HG03280 (cell line): Measurements from ENCODE around the gene CST1.
"Not testable (repeated sequence)": the region's sequence is repeated elsewhere in the genome, so short reads cannot be mapped to it uniquely, and the experiment has no call there.

ENCODE experiments used
- ATAC-seq: cut with Tn5 transposase; IDR thresholded peaks from one replicate; pipeline ENCODE4 v1.9.1; 2021; ENCODE audit warnings: mild to moderate bottlenecking, moderate library complexity; ENCODE audit not compliant: unreplicated experiment

Gene CST1, protein sequence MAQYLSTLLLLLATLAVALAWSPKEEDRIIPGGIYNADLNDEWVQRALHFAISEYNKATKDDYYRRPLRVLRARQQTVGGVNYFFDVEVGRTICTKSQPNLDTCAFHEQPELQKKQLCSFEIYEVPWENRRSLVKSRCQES

DNA sequence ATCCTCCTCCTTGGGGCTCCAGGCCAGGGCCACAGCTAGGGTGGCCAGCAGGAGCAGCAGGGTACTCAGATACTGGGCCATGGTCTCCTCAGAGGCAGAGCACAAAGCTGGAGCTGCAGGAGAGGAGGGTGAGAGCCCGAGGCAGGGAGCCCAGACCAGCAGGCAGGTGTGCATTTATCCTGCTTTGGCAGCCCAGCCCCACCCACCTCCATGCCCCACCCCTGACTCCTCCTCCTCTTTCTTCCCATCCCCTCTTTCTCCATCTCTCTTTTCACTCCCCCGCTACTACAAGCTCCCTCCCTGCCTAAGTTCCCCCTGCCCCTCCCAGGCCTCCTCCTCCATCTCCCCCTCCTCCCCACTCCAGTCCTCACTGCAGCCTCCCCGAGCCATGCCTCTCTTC lies at the start of gene CST1:
Gene CST1 (minus strand): TSS at position 150 of the 400 bp plus-strand sequence. CDS start 69 bp downstream, at position 81.
- not testable (repeated sequence) for ATAC-seq

DNA sequence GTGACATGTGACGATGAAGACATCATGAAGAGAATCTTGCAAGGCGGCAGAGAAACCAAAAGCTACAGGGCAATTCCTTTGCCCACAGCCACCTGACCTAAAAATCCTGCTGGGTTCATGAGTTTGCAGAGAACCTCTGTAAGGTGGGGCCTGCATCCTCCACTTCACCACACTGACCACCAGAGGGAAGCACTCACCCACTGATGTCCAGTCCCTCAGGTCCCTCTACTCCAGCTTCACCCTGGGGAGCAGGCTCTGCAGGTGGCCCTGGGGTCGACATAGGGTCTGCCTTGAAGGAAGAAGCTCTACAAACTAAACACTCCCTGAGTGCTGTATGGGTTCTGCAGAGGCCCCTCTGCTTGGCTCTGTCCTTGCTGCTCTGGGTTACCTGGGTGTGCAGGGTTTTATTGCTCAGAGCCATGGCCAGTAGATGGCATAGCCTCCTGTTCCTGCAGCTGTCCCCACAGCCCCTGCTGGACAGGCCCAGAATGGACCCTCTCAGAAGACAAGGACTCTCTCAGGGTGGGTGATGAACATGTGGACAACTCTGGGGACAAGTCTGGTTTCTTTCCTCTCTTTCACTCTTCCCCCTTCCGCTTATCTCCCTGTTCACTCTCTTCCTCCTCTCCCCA lies 48.6 kb upstream of the CST1 start:
- ATAC-seq = peak; percentile 75

DNA sequence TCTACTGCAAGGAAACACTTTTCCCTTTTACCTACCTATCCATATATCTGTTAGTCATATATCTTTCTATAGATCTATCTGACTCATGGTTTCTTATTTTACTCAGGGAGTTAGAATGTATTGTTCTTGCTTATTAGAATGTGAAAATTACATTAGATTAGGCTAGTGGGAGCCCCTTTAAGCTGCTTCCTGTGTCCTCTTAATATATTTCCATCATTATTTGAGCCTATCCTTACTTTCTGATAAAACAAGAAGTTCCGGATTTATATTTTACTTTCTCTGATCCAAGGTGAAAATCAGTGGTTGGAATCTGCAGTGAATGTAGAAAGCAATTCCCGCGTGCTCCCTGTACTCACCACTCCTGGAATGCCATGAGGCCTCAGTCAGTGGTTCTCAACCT lies 44.8 kb upstream of the CST1 start:
- ATAC-seq = no peak

DNA sequence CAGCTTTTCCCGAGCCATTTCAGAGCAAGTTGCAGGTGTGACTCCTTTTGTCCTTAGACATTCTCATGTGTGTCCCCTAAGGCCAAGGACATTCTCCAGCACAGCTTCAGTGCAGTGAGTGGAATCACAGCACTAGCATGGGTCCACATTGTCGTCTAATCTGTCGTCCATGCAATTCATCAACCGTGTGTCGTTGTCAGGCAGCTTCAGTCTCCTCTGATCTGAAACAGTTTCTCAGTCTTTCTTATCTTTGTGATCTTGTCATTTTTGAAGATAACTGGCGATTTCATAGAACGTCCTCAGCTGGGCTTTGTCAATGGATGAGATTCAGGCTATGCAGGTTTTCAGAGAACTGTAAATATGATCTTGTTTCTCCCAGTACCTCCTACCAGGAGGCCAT lies 44.1 kb upstream of the CST1 start:
- no peak for ATAC-seq

DNA sequence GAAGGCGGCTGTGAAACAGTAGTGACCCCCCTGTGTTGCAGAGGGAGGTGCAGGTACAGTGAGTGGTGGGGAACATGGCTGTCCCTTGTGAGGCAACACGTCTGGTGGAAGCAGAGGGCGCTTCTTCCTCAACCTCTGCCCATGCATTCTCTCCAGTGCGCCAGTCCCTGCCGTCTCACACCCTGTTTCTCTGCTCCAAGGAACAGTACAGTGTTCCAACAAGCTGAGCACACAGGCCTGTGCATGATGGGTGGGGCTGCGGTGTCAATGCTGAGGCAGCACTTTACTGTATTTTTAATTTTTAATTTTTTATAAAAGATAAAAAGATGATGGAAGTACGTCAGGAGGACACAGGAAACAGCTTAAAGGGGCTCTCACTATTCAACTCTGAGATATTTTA lies 43.3 kb upstream of the CST1 start:
- no peak for ATAC-seq

DNA sequence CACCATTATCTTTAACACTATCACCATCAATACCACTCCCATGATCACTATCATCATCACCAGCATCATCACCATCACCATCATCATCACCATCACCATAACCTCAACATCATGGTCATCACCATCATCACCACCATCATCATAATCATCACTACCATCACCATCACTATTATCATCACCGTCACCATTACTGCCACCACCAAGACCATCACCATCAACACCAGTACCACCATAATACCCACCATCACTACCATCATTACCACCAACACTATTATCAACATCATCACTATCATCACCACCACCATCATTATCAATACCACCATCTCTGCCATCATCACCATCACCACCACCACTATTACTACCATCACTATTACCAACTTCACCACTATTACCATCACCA lies 32.7 kb upstream of the CST1 start:
- ATAC-seq = no peak

DNA sequence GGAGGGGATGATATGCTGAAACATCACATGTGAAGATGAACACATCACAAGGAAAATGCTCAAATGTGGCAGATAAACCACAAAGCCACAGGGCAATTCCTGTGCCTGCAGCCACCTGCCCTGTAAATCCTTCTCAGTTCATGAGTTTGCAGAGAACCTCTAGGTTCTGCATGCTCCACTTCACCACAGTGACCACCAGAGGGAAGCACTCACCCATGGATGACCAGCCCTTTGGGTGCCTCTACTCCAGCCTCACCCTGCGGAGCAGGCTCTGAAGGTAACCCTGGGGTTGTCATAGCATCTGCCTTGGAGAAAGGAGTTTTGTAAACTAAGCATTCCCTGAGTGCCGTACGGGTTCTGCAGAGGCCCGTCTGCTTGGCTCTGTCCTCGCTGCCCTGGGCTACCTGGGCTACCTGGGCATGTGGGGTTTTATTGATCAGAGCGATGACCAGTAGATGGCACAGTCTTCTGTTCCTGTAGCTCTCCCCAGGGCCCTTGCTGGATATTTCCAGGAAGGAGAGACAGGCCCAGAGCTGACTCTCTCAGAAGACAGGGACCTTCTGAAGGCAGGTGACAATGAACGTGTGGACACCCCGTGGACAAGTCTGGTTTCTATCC lies 31.7 kb upstream of the CST1 start:
- ATAC-seq = no peak

DNA sequence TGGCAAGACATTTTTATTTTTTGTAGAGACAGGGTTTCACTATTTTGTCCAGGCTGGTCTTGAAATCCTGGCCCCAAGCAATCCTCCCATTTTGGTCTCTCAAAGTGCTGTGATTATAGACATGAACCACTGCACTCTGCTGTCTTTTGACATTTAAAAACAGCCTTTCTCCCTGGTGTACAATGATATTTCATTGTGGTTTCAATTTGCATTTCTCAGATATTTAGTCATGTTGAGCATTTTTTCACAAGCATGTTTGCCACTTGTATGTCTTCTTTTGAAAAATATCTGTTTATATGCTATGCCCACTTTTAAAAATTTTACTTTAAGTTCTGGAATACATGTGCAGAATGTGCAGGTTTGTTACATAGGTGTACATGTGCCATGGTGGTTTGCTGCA lies 27.9 kb upstream of the CST1 start:
- ATAC-seq = not testable (repeated sequence)

DNA sequence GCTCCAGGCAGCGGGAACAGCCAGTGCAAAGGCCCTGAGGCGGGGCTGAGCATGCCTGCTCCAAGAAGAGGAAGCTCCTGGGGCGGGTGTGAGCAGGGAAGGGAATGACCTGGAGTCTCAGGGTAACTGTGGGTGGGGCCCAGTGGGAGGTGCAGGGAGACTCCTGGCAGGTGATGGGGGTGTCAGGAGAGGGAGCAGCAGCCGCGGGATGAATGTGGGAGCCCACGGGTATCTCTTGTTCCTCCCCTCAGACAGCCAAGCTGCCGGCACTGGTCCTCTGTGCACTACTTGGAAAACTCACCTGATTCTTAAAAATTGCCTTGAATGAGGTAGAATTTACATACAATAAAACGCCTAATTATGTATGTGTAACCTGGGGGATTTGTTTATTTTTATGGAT lies 26.6 kb upstream of the CST1 start:
- not testable (repeated sequence) for ATAC-seq

DNA sequence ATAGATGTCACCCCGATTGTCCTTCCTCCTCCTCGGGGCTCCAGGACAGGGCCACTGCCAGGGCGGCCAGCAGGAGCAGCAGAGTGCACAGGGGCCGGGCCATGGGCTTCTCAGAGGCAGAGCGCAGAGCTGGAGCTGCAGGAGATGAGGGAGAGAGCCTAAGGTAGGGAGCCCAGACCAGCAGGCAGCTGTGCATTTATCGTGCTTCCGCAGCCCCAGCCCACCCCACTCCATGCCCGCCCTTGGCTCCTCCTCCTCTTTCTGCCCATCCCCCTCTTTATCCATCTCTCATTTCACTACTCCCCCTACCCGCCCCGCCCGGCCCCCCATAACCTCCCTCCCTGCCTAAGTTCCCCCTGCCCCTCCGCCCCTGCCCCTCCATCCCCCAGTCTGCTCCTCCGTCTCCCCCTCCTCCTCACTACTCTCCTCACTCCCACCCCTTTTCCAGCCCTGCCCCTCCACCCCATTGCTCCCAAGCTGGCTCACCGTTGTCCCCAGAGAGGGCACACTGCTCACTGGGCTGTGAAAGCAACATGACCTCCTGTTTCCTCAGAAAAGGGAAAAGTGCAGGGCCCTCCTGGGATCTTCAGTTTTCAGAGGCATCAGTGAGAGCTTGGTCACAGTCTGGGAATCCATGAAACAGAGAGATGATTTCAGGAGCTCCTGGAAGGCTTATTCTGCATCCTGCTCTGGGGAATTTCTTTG lies 25.5 kb upstream of the CST1 start:
- ATAC-seq = no peak

DNA sequence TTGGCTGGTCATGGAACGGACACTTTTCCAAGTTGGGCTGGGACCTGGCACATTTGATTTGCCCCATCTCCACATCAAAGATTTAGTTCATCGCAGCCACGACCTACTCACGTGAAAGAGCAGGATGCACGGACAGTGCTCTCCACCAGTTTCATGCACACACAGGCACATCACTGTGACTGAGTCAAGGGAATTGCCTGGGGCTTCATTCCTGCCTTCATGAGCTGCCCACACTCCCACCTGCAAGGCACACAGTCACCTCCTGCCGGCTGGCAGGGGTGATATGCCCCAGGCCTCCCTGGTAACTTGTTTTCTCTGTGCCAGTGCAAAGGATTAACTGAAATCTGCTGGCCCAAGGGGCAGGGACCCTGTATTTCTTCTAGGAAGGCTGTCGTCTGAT lies 23.3 kb upstream of the CST1 start:
- ATAC-seq = no peak

DNA sequence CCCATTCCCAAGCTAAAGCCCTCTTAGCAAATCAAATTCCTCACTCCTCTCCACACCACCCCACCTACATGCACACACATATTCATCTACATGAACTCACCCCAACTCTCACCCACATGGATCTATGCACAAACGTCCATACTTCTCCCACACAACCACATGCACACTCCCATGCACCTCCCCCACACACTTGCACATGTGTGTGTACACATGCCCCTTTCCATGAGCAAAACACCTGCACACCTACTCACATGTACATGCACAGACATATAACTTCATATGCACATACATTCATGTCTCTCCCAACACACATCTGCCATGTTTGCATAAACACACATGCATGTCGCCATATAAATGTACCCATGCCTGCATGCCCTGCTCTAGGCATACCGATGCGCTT lies 22.8 kb upstream of the CST1 start:
- no peak for ATAC-seq

DNA sequence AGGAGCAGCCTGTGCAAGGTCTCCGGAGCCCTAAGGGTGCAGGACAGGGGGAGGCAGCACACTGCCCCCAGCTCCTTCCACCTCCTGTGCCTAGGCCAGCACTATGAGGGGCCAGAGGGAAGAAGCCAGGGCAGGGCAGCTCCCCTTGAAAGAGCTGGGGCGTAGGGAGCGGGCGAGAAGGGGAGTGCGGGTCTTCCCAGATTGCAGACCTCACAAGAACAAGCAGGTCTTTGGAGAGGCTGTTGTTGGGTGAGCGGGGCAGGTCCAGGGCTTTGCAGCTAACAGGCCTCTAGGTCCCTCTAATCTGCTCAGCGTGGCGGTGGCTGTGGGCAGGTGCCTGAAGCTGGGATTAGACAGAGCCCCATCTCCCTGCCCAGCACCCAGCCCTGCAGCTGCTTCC lies 22.4 kb upstream of the CST1 start:
- no peak for ATAC-seq

DNA sequence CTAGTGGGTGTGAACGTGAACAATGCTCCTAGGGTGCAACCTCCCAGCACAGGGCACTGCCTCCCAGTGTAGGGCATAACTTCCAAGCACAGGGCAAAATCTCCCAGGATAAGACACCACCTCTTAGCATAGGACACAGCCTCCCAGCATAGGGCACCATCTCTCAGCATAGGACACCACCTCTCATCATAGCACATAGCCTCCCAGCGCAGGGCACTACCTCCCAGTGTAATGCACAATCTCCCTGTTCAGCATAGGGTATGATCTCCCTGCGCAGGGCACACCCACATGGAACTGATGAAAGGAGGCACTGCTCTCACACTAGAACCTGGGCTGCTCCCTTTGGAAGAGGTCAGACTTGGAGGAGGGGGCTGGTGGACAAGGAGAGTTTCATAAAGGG lies 21.3 kb upstream of the CST1 start:
- no peak for ATAC-seq

DNA sequence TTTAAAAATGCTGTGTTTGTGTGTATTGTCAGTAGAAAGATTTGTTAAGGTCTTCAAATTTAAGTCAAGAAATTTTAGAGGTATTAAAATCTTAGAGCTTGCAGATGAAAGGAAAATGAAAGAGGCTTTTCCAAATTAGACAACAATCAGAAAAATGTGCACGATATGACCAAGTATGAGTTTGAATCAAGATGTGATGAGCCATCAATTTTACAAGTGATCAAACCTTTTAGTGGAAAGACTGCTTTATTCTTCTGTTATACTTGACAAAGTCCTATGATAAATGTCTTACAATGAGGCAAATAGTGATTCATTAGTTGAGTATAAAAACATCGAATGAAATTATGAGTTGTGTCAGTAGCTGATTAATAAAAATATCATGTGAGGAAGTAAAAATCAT lies 19.6 kb upstream of the CST1 start:
- ATAC-seq = no peak

DNA sequence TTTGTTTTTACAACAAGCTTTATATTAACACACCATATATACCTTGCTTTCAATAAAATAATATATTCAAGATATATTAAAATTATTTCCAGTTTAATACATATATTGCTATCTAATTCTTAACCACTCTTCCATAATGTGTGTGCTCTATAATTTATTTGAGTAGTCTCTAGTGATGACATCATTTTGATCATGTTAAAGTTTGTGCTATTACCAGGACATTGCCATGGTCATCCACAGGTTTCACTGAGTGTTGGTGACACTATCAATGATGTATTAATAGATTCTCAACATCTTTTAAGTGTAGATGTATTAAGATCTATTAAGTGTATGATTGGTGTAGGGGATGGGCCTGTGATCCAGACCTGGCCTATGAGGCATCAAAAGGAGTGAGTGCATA lies 17.8 kb upstream of the CST1 start:
- not testable (repeated sequence) for ATAC-seq

DNA sequence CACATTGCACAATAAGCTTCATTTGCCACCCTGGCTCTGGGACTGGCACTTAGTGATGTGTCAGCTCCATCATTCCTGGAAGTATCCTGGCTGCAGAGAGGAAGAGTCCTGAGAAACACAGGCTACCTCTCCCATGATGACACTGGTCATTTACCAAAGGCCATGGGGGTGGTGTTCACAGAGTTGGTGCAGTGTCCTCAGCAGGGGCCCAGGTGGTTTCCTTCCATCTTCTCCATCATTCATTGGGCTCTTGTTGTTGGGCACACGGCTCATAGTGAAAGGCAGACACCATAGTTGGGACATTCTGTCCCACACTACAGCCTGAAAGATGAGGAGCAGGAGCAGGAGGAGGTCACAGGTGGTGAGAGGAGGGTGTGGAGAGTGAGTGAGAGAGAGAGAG lies 15.8 kb upstream of the CST1 start:
- ATAC-seq = no peak

DNA sequence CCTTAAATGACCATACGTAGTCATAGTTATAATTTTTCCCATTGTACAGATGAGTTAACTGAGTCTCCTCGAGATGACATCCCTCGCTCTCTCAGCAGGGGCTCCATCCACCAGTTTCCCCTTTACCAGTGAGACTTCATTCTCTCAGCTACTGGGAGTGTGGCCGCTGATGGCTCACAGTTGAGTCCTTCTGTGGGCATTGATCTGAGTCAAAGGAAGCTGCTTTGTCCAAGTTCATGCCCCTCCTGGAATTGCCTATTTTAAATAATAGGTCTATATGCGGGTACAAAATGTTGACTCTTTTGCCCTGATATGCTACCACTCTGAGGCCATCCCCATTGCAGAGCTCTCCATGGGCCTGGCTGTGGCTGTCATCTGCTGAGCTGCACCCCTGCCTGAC lies 14.8 kb upstream of the CST1 start:
- ATAC-seq = no peak

DNA sequence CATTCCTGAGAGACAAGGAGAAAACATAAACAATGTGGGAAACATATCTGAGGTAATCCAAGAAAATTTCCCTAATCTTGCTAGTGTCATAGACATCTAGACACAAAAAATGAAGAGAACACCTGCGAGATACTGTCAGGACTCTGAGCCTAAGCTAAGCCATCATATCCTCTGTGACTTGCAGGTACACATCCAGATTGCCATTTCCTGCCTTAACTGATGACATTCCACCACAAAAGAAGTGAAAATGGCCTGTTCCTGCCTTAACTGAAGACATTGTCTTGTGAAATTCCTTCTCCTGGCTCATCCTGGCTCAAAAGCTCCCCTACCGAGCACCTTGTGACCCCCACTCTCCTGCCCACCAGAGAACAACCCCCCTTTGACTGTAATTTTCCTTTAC lies 13.9 kb upstream of the CST1 start:
- not testable (repeated sequence) for ATAC-seq

DNA sequence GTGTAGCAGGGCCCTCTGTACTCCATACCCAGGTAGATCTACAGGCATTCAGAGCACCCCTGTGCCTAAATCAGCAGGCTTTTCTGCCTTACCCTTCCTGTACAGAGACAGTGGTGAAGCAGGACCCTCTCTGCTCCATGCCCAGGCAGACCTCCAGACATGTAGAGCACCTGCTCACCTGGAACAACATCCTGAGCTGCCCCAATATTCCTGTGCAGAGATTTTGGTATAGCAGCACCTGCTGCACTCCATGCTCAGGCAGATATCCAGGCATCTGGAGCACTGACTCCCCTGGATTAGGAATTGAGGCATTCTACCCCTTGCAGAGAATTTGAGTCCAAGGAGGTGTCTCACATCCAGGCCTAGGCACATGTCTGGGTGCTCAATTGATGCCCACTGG lies 12.6 kb upstream of the CST1 start:
- ATAC-seq = no peak

DNA sequence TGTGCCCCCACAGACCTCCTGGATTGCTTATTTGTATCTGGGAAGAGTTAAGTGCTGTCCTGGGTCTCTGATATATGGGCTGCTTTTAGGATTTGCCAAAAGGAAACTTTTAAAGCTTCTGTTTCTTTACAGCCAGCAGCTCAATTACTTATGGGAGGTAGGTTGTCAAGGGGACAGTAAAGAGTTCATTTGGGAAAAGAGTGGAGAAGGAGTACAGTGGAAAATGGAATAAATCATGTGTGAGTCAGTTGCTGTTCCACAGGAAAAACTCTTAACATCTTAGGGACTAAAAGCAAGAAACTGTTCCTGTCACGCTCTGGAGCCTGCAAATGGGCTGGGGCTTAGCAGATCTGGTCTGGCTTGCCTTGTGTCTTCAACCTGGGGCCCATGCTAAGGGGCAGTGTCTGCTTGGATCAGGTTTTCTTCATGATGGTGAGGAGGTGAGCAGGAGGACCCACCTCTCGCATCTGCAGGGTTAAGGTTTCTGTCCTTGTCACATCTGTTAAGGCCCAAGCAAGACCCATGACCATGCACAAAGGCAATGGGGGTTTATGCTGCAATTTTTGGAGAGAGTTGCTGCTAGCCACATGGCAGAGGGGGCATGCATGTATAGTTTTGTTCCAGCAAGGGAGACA lies 8.7 kb upstream of the CST1 start:
- no peak for ATAC-seq

DNA sequence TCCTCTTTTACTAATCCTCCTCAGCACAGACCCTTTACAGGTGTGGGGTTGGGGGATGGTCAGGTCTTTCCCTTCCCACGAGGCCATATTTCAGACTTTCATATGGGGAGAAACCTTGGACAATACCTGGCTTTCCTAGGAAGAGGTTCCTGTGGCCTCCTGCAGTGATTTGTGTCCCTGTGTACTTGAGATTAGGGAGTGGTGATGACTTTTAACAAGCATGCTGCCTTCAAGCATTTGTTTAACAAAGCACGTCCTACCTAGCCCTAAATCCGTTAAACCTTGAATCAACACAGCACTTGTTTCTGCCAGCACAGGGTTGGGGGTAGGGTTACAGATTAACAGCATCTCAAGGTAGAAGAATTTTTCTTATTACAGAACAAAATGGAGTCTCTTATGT lies 6.1 kb upstream of the CST1 start:
- ATAC-seq = not testable (repeated sequence)
